Hepatic stellate cell (primary cell): ENCODE data around the gene KIF26A.
"Not testable (repeated sequence)": the region's sequence is repeated elsewhere in the genome, so short reads cannot be mapped to it uniquely, and the experiment has no call there.

Experiments used
- DNase-seq: peaks from one replicate; pipeline ENCODE4 v3.0.0; 2011; ENCODE audit warnings: low spot score

Gene KIF26A

DNA sequence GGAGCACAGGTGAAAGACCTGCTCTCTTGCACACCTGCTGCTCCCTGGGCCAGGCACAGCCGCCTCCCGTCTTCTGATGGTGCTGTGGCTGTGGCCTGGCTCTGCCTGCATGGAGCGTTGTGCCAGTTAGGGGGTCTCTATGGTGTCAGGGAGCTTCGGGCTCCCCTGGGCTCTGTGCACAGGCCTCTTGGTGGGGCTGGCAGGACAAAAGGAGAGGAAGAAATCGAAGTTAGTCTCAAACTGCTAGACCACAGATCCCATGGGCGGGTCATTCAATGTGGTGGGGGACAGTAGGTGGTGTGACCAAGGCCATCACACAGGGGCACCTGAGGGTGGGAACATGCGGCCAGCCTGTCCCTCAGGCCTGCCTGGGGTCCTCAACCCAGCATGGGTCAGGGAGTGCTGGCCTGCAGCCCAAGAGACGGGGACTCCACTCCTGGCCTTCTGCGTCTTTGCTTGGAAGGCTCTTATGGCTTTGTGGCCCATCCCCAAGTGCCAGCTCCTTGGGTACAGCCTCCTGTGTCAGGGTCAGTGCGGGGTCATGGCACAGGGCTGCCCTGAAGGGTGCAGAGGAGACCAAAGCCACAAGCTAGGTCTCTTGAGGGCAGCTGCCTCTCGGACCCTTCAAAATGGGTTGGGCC lies 84.1 kb downstream of the KIF26A start:
- no peak for DNase-seq

DNA sequence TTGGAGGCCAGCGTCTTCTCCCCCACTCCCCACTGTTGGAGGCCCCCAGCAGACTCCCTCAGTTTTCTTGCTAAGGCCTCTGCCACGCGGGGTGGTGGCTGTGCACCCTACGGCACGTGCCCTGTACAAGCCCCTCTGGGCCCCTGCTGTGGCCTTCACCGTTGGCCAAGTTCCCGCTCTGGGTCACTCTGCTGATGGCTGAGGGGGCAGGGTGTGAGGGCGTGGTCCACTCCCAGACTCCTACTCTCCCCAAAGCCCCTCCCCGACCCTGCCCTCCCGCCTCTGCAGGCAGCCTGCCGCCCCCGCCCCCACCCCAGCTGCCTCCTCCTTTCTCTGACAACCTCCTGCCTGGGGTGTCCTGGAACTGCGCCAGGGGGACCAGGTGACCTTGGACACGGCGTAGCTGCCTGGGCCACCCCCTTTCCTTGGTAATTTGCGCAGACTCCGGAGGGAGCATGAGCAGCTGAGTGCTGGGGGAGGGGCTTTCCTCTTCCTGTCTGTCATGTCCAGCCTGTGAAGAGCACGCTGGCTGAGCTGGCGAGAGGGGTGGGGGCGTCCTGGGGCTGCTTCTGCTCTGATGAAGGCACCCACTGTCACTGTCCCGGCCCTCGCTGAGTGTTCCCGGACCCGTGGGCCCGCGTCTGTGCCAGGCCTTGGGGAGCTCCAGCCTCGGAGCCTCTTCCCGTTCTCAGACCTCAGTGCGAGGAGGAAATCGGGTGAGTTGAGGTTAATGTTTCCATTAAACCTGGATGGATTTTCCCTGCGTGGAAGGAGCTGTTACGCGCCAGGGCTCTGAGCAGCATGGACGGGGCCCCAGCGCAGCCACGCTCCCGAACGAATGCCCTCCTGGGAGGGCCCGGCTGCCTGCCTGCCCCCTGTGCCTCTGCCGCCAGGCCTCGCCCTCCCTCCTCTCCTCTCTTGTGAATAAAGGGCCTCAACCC lies 85.0 kb downstream of the KIF26A start:
- no peak for DNase-seq

DNA sequence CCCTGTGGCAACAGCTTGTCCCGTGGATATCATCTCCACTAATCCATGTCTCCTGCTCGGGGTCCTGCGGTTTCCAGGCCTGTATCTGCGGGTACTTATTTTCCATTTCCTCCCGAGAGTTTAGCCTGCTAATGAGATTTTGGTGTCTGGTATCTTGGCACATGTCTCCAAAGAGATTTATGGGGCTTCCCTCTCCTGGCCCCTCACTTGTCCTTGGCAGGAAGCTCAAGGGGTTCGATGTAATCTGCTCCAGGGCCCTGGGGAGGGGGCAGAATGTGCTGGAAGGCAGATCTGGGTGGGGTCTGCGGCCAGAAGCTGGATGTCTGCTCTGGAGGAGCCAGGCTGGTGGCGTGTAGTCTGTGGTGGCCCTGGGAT lies 85.7 kb downstream of the KIF26A start:
- DNase-seq: no peak

DNA sequence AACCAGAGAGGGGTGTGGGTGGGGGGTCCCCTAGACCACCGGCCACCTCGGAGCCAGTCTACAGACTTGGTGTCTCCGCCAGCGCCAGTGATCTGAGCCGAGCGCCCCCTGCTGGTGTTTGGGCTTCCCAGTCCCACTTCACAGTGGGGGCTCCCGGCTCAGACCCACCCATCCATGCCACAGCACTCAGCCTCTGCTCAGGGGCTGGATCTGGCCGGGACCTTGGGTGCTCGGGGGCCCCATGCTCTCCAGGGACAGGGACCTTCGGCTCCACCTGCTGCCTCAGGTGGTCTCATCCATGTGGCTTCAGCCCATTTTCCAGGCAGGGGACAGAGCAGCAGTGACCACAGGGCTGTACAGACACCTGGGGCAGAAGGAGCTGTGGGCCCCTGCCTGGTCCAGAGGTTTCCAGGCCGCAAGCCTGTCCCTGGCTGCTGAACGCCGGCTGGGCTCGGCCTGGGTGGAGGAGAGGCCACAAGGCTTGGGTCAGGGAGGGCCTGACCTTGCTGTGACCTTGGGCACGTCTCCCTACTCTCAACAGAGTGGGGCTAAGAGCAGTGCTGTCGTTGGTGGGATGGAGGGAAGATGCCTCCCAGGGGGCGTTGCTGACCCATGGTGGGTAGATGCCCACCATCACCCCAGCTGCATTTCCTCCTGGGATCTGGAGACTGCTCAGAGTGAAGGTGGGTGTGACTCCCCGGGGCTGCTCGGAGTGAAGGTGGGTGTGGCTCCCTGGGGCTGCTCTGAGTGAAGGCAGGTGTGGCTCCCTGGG lies 86.3 kb downstream of the KIF26A start:
- no peak for DNase-seq

DNA sequence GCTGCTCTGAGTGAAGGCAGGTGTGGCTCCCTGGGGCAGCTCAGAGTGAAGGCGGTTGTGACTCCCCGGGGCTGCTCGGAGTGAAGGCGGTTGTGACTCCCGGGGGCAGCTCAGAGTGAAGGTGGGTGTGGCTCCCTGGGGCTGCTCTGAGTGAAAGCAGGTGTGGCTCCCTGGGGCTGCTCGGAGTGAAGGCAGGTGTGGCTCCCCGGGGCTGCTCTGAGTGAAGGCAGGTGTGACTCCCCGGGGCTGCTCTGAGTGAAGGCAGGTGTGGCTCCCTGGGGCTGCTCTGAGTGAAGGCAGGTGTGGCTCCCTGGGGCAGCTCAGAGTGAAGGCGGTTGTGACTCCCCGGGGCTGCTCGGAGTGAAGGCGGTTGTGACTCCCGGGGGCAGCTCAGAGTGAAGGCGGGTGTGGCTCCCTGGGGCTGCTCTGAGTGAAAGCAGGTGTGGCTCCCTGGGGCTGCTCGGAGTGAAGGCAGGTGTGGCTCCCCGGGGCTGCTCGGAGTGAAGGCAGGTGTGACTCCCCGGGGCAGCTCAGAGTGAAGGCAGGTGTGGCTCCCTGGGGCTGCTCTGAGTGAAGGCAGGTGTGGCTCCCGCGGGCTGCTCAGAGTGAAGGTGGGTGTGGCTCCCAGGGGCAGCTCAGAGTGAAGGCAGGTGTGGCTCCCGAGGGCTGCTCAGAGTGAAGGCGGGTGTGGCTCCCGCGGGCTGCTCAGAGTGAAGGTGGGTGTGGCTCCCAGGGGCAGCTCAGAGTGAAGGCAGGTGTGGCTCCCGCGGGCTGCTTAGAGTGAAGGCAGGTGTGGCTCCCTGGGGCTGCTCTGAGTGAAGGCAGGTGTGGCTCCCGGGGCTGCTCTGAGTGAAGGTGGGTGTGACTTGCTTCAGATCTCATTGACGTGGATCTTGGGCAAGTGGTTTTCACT lies 87.1 kb downstream of the KIF26A start:
- not testable (repeated sequence) for DNase-seq

DNA sequence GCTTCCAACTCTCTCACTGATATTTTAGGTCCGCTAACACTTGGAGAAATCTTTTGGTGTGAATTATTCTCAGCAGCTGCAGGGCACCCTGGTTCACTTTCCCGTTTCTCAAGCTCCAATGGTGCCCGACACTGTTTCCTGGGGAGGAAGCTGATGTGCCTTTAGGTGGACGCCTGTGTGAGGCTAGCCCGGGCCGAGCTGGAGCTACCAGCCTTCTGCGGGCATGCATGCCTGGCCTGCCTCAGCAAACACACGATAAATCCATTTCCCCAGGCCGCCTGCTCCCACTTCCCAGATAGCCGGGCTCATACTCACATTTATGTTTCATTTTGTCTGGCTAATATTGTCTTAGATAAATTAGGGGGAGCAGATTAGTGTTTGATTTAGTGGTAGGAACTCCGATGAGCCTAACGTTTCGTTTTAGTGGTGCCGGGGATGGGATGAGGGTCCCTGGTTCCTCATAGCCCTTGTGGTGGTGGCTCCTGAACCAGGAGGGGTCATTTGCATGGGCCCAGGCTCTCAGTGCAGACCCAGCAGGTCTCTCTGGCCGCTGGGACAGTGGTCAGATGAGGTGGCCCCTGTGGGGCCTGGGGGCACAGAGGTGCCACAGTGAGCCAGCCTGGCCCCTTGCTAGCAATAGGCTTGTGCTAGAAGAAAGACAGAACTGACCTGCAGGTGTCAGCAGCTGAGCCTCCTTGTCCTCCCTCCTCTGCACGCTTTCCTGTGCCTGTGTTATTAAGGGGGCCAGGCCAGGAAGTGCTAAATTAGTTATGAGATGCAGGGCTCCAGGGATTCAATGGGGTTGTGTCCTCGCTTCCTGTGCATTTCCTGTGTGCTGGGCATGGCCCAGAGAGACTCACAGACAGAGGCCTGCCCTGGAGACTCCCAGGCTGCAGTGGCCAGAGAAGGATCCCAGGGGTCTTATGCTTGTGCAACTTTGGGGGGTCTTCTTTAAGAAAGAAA lies 88.3 kb downstream of the KIF26A start:
- no peak for DNase-seq

DNA sequence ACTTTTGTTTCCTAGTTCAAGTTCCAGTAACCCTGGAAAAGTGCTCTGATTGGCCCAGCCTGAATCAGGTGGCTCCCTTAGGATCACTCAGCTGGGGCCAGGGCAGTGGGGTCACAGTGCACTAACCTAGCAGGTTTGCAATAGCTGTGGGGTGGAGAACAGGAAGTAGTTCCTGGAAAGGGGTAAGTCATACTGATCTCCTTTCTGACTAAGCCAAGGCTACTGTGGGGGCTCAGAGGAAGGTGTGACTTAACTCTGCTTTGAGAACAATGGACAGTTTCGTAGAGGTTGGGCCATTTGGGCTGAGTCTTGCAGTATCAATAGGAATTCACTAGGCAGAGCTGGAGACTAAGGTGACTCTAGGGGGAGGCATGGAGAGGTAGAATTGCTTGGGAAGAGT lies 89.4 kb downstream of the KIF26A start:
- DNase-seq: no peak

DNA sequence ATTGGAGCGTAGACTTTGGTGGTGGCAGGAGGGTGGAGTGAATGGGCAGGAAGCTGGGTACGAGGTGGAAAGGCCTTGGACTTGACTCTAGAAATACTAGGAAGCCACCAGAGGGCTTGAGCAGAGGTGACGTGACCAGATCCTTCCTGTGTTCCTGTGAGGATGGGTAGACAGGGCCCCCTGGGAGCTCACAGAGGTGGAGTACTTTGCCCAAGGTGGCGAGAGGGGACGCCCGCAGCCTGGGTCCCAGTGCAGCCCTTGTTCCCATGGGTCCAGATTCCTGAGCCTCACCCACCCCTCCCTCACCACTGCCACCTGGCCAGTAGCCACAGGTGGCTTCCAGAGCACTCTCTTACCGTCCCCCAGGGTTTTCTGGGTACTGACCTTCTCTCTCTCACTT lies 89.8 kb downstream of the KIF26A start:
- DNase-seq: no peak

DNA sequence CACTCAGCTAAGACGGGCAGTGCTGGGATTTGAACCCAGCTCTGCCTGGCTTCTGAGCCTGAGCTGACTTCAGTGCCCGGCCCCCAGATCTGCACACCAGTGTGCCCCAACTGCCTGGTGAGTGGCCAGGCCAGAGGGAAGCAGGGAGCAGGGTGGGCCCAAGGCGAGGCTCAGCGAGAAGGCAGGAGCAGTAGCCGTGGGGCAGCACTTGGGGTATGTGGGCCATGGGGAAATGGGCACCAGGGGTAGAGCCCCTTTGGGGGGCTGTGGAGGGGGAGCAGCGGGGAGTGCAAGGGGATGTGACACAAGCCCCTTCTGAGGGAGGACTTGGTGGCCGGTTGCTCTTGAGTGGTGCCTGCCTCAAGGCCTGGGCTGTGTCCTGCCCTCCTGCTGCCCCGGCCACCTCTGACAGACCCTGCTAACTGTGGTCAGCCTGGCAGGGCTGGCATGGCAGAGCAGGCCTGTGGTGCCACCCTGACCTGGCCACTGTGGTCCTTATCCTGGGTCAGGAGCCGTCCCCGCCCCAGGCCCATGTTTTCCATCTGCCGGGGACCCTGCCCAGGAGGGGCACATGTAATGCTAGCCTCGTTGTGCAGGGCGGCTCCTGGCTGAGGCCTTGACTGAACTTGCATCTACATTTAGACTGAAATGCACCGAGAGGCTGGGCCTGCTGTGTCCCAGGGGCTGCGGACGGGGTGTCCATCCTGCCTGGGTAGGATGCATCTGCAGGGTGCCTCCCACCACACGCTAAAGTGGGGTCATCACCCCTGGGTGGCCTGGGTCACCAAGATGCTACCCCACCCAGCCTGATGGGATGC lies 90.5 kb downstream of the KIF26A start:
- no peak for DNase-seq

DNA sequence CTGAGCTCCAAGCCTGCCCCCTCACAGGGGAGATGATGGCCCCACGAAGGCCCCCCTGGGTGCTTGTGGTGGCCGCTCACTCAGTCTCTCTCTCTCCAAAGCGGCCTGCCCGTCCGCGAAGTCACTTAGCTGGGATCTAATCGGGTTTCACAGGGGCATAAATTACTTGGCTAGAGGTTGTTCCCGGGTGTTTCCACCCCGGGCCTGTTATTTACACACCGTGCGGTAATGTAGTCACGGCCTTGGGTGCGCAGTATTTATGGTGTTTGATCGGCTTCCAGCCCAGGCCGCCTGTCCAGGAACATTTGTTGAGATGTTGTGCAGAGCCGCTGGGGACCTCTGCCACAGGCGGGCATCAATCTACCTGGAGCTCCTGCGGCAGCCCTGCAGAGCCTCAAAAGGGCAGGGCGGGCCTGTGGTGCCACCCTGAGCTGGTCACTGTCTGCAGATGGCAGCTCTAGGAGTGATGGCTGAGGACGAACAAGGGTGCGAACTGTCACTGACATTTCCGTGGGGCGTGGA lies 91.2 kb downstream of the KIF26A start:
- DNase-seq: no peak

DNA sequence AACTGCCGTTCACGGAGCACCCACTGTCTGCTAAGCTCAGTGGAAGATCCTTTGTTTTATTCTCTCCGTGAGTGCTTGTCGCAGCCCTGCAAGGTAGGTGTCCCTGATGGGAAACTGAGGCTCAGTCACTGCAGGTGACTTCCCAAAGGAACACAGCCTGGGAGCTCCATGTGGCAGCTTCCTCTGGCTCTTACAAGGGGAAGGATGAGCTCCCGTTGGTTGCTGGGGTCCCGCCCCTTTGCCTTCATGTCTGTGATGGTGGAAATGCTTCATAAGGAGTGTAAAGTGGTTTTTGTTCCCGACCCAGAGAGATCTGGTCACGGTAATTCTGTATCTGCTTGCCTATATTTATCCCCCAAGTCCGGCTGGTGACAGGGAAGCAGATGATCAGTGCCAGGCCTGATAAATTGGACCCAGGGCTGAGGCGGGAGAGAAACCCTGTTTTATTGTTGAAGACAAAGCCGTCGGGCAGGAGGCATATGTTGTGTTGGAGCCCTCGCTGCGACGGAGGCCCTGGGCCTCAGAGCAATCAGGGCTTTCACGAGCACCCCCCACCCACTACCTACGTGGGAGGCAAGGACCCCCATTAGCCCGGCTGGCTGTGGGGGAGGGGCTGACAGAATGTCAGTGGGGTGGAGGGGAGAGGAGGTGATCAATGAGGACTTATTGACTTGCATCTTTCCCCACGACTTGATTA lies 91.9 kb downstream of the KIF26A start:
- no peak for DNase-seq
